HepG2 (cell line): Measurements from ENCODE around the gene CACNA1C. TPM values are rescaled to one million over a fixed set of nuclear protein-coding genes. Genes with fewer than 3 reads are reported as not detected.

ENCODE experiments used
- BORCS8-MEF2B ChIP-seq: sonication (generic); formaldehyde crosslinking; IDR thresholded peaks from 2 replicates; pipeline ENCODE4 v1.8.0; 2022; ENCODE audit warnings: mild to moderate bottlenecking, missing genetic modification reagents
- BRF2 ChIP-seq: sonication (generic); formaldehyde crosslinking; IDR thresholded peaks from 2 replicates; pipeline ENCODE4 v1.8.1; 2022; ENCODE audit warnings: mild to moderate bottlenecking, missing genetic modification reagents
- HINFP ChIP-seq: sonication (generic); formaldehyde crosslinking; IDR thresholded peaks from 2 replicates; pipeline ENCODE4 v1.4.0; 2020; ENCODE audit warnings: low read depth, mild to moderate bottlenecking, missing genetic modification reagents
- IRF9 ChIP-seq: sonication (generic); formaldehyde crosslinking; IDR thresholded peaks from 2 replicates; pipeline ENCODE4 v1.8.0; 2022; ENCODE audit warnings: missing genetic modification reagents, mild to moderate bottlenecking, borderline replicate concordance
- JUND ChIP-seq: sonication (generic); formaldehyde crosslinking; IDR thresholded peaks from 2 replicates; pipeline ENCODE4 v1.8.0; 2022; ENCODE audit warnings: mild to moderate bottlenecking, missing genetic modification reagents
- NR3C1 ChIP-seq: sonication (generic); formaldehyde crosslinking; IDR thresholded peaks from 2 replicates; pipeline ENCODE4 v1.4.0; 2020; ENCODE audit warnings: missing genetic modification reagents
- RBAK ChIP-seq: sonication (generic); formaldehyde crosslinking; IDR thresholded peaks from 2 replicates; pipeline ENCODE4 v1.5.1; 2020; ENCODE audit warnings: mild to moderate bottlenecking, missing genetic modification reagents
- TFDP2 ChIP-seq: sonication (generic); formaldehyde crosslinking; IDR thresholded peaks from 2 replicates; pipeline ENCODE4 v1.4.0; 2020; ENCODE audit warnings: missing genetic modification reagents
- THRA ChIP-seq: sonication (generic); formaldehyde crosslinking; IDR thresholded peaks from 2 replicates; pipeline ENCODE4 v1.4.0; 2020; ENCODE audit warnings: missing genetic modification reagents, borderline replicate concordance
- XRCC5 ChIP-seq: fragments of 200-400 bp; formaldehyde crosslinking; optimal IDR thresholded peaks from 2 replicates; pipeline ENCODE3; 2017; ENCODE audit warnings: mild to moderate bottlenecking, low read length
- ZNF101 ChIP-seq: sonication (generic); formaldehyde crosslinking; IDR thresholded peaks from 2 replicates; pipeline ENCODE4 v1.4.0; 2020; ENCODE audit warnings: mild to moderate bottlenecking, low read depth, missing genetic modification reagents, borderline replicate concordance
- ZNF180 ChIP-seq: sonication (generic); formaldehyde crosslinking; IDR thresholded peaks from 2 replicates; pipeline ENCODE4 v1.4.0; 2020; ENCODE audit warnings: low read depth, missing genetic modification reagents, borderline replicate concordance
- ZNF382 ChIP-seq: sonication (generic); formaldehyde crosslinking; IDR thresholded peaks from 2 replicates; pipeline ENCODE4 v1.5.0; 2020; ENCODE audit warnings: missing genetic modification reagents, mild to moderate bottlenecking, borderline replicate concordance
- ZNF431 ChIP-seq: sonication (generic); formaldehyde crosslinking; IDR thresholded peaks from 2 replicates; pipeline ENCODE4 v1.9.0; 2022; ENCODE audit warnings: missing genetic modification reagents, low read depth, mild to moderate bottlenecking, borderline replicate concordance
- ZNF605 ChIP-seq: sonication (generic); formaldehyde crosslinking; IDR thresholded peaks from 2 replicates; pipeline ENCODE4 v1.8.0; 2022; ENCODE audit warnings: mild to moderate bottlenecking, missing genetic modification reagents
- ZNF710 ChIP-seq: sonication (generic); formaldehyde crosslinking; IDR thresholded peaks from 2 replicates; pipeline ENCODE4 v1.5.0; 2020; ENCODE audit warnings: mild to moderate bottlenecking, missing genetic modification reagents, borderline replicate concordance
- ZNF784 ChIP-seq: sonication (generic); formaldehyde crosslinking; IDR thresholded peaks from 2 replicates; pipeline ENCODE4 v1.5.1; 2020; ENCODE audit warnings: missing genetic modification reagents, mild to moderate bottlenecking, borderline replicate concordance
- ZNF850 ChIP-seq: sonication (generic); formaldehyde crosslinking; conservative IDR thresholded peaks from 2 replicates; pipeline ENCODE4 v1.9.0; 2021; ENCODE audit warnings: mild to moderate bottlenecking, missing genetic modification reagents
- polyA plus RNA-seq, 8 experiments: library from polyadenylated mRNA; depleted of rRNA in 3 of 8; stranded (reverse) in 7 of 8; unstranded in 1 of 8; fragments of >200 nt; fragmentation: Illumina TruSeq in 4 of 8; extraction: Trizol in 4 of 8; gene quantifications; 2 replicates each; pipeline versions ENCODE4 v1.2.1 to v1.2.3, GENCODE V29; 2011 to 2016; ENCODE audit warnings: low read depth in 4 of 8, missing spikeins in 1 of 8, mixed read lengths in 1 of 8; ENCODE audit not compliant: insufficient read depth in 1 of 8
- total RNA-seq, 5 experiments: library from RNA; depleted of rRNA; stranded (reverse); fragments of >200 nt; fragmentation: Illumina TruSeq; extraction: Trizol; gene quantifications; 2 replicates each; pipeline ENCODE4 v1.2.3, GENCODE V29; 2016; ENCODE audit warnings: low read depth in 1 of 5

CACNA1C gene
- total and polyA plus RNA-seq, 2 of the 13 experiments (the other 11 are each of a cell fraction or from before 2014, with no cell fraction given), result not detected

GRCh38 chr12:2034633-2035430 lies 18.0 kb upstream of the CACNA1C start (continued):
- TF ChIP-seq BRF2 (CRISPR knock-in tag) (peak; percentile 81; the same call in 1 of the 2 replicates), NR3C1 (CRISPR knock-in tag) (no peak), ZNF710 (no peak), RBAK (no peak), ZNF605 (peak; percentile 57), IRF9 (peak; percentile 74; the same call in 1 of the 2 replicates), JUND (CRISPR knock-in tag) (no peak; the same call in 1 of the 2 replicates), ZNF101 (no peak), ZNF180 (no peak), ZNF850 (CRISPR knock-in tag) (no peak), THRA (CRISPR knock-in tag) (no peak), ZNF431 (CRISPR knock-in tag) (peak; percentile 59; the same call in 1 of the 2 replicates), XRCC5 (peak; percentile 97), HINFP (CRISPR knock-in tag) (no peak), ZNF784 (CRISPR knock-in tag) (no peak), TFDP2 (CRISPR knock-in tag) (0 out of 2 replicates have a peak, but pooled peaks have one; percentile 40), ZNF382 (CRISPR knock-in tag) (no peak), BORCS8-MEF2B (CRISPR knock-in tag) (peak; percentile 89)
